ENCODE results near the gene GPR152. TPM values are rescaled to one million over a fixed set of nuclear protein-coding genes. Genes with fewer than 3 reads are reported as not detected.
A peak's percentile ranks its signal among the peaks of the same experiment; 100 is the strongest.

The GPR152 gene
- total RNA-seq, 5 donors from 2014 or later (not counting 1 experiment from before 2014, with no cell fraction given): 0.19 TPM; not detected in 4

DNA sequence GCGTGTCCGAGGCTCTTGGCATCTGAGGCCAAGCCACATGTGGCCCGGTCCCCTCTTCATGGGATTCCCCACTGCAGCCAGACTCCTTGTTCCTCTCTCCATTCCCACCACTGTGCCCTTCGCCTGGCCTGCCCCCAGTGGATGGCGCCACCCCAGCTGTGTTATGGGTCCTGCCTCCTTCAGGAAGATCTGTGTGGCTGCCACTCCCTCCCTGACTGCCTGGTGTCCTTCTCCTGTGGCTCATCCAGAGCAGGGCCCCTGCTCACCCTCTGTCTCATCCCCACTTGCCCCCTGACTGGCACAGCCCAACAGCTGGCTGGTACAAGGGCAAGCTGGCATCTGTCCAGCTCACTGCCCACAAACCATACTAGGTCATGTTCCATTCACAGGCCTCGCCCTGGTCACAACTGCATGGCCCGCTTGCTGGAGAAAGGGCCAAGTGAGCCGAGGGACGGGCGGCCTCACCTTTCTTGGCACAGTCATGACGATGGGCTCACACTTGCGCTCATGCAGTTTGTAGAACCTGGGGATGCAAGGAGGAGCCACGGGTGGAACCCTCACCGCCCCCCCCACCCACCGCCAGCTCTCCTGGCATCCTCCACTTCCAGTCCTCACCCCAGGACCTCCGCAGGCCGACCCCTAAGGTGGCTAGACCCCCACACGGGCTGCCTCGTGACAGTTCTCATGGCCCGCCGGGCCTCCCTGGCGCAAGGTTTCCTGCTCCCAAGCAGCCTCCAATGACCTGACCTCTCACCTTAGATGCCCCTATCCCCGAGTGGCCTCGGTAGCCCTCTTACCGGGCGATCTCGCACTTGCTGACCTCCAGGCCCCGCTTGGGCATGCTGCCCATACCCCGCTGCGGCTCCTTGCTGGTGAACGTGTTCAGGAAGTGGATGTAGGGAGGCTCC, 13.0 kb downstream of the GPR152 start:
- H3K36me3 ChIP-seq (ENCODE audit: control insufficient read depth in 2 of 2, extremely low read depth in 1 of 2, insufficient read depth in 1 of 2, low read length in 1 of 2): peaks cover 0 to 19% of the 10 kb centered on the region in 2 donors
- no peaks in the 10 kb centered on the region for H3K27me3 ChIP-seq (replicated peaks in 1 of 2; ENCODE audit: control insufficient read depth in 2 of 2, extremely low read depth in 1 of 2, insufficient read depth in 2 of 2, low read length in 1 of 2)
- CTCF ChIA-PET: interaction anchor here in 1 of 2 donors (1.6 kb wide), 1 partner anchor 11 kb away, joined by 7 read pairs; the partner anchor contains the start of gene RPS6KB2
- no peak for ATAC-seq (replicated peaks in 1 of 4)
- peak in 6 of 35 experiments; percentile 27 to 59 (median 32) for DNase-seq
- peak overlapping the region; percentile 50 for H3K27ac ChIP-seq (ENCODE audit: low read length)
- WGBS (ENCODE audit: insufficient coverage): 26% methylated on average over 28 of the region's 31 CpGs
- Mint-ChIP-seq H3K36me3 (peaks cover 3% of the 10 kb centered on the region), H3K4me3 (peak overlapping the region; percentile 91 to 99 (median 92)), H3K4me1 (peaks cover 60 to 72% (median 71%) of the 10 kb centered on the region in 3 donors), H3K27ac (peak overlapping the region; percentile 95), H3K9me3 (no peaks in the 10 kb centered on the region), H3K27me3 (no peaks in the 10 kb centered on the region)
- POLR2A ChIA-PET: no interaction called here
- H3K9me3 ChIP-seq: no peaks in the 10 kb centered on the region
- H3K4me1 ChIP-seq (ENCODE audit: control insufficient read depth in 1 of 2, extremely low read depth in 1 of 2, insufficient read depth in 2 of 2, low read length in 2 of 2): peaks cover 29 to 86% of the 10 kb centered on the region in 2 experiments
- peak overlapping the region; percentile 77 for H3K4me3 ChIP-seq (ENCODE audit: control insufficient read depth in 1 of 2, extremely low read depth in 1 of 2, low read length in 1 of 2)

DNA sequence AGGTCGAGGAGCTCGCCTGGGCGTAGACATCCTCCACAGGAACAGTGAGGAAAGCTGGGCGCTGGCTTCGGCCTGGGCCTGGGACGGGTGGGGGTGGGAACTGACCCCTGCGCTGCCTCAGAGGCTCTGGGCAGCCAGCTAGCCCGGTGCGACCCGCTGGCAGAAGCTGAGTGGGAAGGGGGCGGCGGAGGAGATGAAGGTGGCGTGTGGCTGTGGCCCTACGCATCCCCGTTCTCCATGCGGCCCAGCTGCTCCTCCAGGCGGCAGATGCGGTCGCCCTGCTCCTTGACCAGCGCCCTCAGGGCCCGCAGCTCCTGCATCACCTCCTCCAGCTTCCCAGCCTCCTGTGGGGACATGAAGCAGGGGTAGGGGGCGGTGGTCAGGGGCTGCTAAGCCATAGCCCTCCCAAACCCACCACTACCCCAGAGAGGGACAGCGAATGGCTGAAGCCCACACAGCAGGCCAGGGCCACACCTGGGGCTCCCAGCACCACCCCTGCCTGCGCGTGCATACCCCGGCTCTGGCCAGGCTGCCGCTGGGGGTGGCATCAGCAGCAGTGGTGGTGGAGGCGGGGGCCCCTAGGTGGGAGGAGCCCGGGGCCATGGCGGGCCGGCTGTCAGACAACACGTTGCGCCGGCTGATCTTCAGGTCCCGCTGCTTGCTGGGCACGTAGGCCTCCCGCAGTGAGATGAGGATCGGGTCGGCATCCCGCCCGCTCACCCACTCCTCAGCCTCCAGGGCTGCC, 14.2 kb downstream of the GPR152 start:
- Mint-ChIP-seq H3K4me3 (peak overlapping the region; percentile 91 to 99 (median 92)), H3K27ac (peak overlapping the region; percentile 95), H3K9me3 (no peaks in the 10 kb centered on the region), H3K4me1 (peaks cover 61 to 75% (median 67%) of the 10 kb centered on the region in 3 donors), H3K36me3 (peaks cover 3% of the 10 kb centered on the region), H3K27me3 (no peaks in the 10 kb centered on the region)
- Histone ChIP-seq H3K4me1 (ENCODE audit: control insufficient read depth in 1 of 2, extremely low read depth in 1 of 2, insufficient read depth in 2 of 2, low read length in 2 of 2) (peaks cover 38 to 88% of the 10 kb centered on the region in 2 experiments), H3K36me3 (ENCODE audit: control insufficient read depth in 2 of 2, extremely low read depth in 1 of 2, insufficient read depth in 1 of 2, low read length in 1 of 2) (peaks cover under 1 to 31% of the 10 kb centered on the region in 2 donors), H3K27me3 (replicated peaks in 1 of 2; ENCODE audit: control insufficient read depth in 2 of 2, extremely low read depth in 1 of 2, insufficient read depth in 2 of 2, low read length in 1 of 2) (no peaks in the 10 kb centered on the region), H3K4me3 (ENCODE audit: control insufficient read depth in 1 of 2, extremely low read depth in 1 of 2, low read length in 1 of 2) (peak overlapping the region; percentile 77 to 97), H3K27ac (ENCODE audit: low read length) (peak overlapping the region; percentile 50), H3K9me3 (no peaks in the 10 kb centered on the region)
- peak; percentile 36 to 46 (median 38) for ATAC-seq (replicated peaks in 1 of 4)
- ChIA-PET CTCF (interaction anchor here in 1 of 2 donors (1.0 to 2.0 kb wide), 6 partner anchors 10 to 67 kb away, joined by 3 to 7 read pairs (median 6); partner anchors contain the start of genes PITPNM1, PPP1CA and RPS6KB2), POLR2A (interaction anchor here in 1 of 2 donors (0.9 to 1.2 kb wide), 2 partner anchors 30 to 35 kb away, joined by 4 to 5 read pairs; no protein-coding TSS in a partner anchor)
- 8% methylated on average over 20 of the region's 41 CpGs for WGBS (ENCODE audit: insufficient coverage)
- DNase-seq: peak; percentile 50 to 81 (median 70)

GRCh38 chr11:67437809-67438157, 14.7 kb downstream of the GPR152 start:
- peaks cover 38 to 90% of the 10 kb centered on the region in 2 experiments for H3K4me1 ChIP-seq (ENCODE audit: control insufficient read depth in 1 of 2, extremely low read depth in 1 of 2, insufficient read depth in 2 of 2, low read length in 2 of 2)
- H3K4me3 Mint-ChIP-seq: peak overlapping the region; percentile 91 to 99 (median 92)
- WGBS (ENCODE audit: insufficient coverage): 0% methylated on average over 2 of the region's 3 CpGs
- no peaks in the 10 kb centered on the region for H3K9me3 ChIP-seq
- H3K27me3 Mint-ChIP-seq: no peaks in the 10 kb centered on the region
- DNase-seq (no peak), ATAC-seq (replicated peaks in 1 of 4) (no peak)
- no peaks in the 10 kb centered on the region for H3K9me3 Mint-ChIP-seq
- peak overlapping the region; percentile 77 to 97 for H3K4me3 ChIP-seq (ENCODE audit: control insufficient read depth in 1 of 2, extremely low read depth in 1 of 2, low read length in 1 of 2)
- H3K27me3 ChIP-seq (replicated peaks in 1 of 2; ENCODE audit: control insufficient read depth in 2 of 2, extremely low read depth in 1 of 2, insufficient read depth in 2 of 2, low read length in 1 of 2): no peaks in the 10 kb centered on the region
- H3K27ac ChIP-seq (ENCODE audit: low read length): peak overlapping the region; percentile 50
- peaks cover 3% of the 10 kb centered on the region for H3K36me3 Mint-ChIP-seq
- H3K4me1 Mint-ChIP-seq: peaks cover 66 to 78% (median 70%) of the 10 kb centered on the region in 3 donors
- CTCF ChIA-PET: interaction anchor here in 1 of 2 donors (1.0 to 2.0 kb wide), 5 partner anchors 17 to 68 kb away, joined by 3 to 7 read pairs (median 5); partner anchors contain the start of genes PITPNM1 and PPP1CA
- peak overlapping the region; percentile 91 to 95 for H3K27ac Mint-ChIP-seq
- H3K36me3 ChIP-seq (ENCODE audit: control insufficient read depth in 2 of 2, extremely low read depth in 1 of 2, insufficient read depth in 1 of 2, low read length in 1 of 2): peaks cover 6 to 37% of the 10 kb centered on the region in 2 donors
- POLR2A ChIA-PET: interaction anchor here in 1 of 2 donors (0.9 to 1.2 kb wide), 2 partner anchors 29 to 35 kb away, joined by 4 to 5 read pairs; no protein-coding TSS in a partner anchor

- H3K36me3 ChIP-seq (ENCODE audit: control insufficient read depth in 2 of 2, extremely low read depth in 1 of 2, insufficient read depth in 1 of 2, low read length in 1 of 2): peaks cover 10 to 42% of the 10 kb centered on the region in 2 donors
- Mint-ChIP-seq H3K36me3 (peaks cover 4% of the 10 kb centered on the region), H3K27ac (peak within 1 kb of the TSS; percentile 91 to 95), H3K4me1 (peaks cover 66 to 78% (median 70%) of the 10 kb centered on the region in 3 donors), H3K4me3 (peak within 1 kb of the TSS; percentile 91 to 99 (median 92)), H3K27me3 (no peaks in the 10 kb centered on the region), H3K9me3 (no peaks in the 10 kb centered on the region)
- H3K9me3 ChIP-seq: no peaks in the 10 kb centered on the region
- no peaks in the 10 kb centered on the region for H3K27me3 ChIP-seq (replicated peaks in 1 of 2; ENCODE audit: control insufficient read depth in 2 of 2, extremely low read depth in 1 of 2, insufficient read depth in 2 of 2, low read length in 1 of 2)
- ChIA-PET CTCF (interaction anchor here in 1 of 2 donors (0.6 to 2.0 kb wide), 6 partner anchors 9 to 68 kb away, joined by 3 to 7 read pairs (median 4); partner anchors contain the start of genes PITPNM1, PPP1CA and RPS6KB2), POLR2A (interaction anchor here in 1 of 2 donors (0.9 to 1.2 kb wide), 3 partner anchors 29 to 34 kb away, joined by 4 to 5 read pairs (median 4); no protein-coding TSS in a partner anchor)
- DNase-seq: peak; percentile 64 to 86 (median 77)
- peak; percentile 67 to 71 (median 70) for ATAC-seq (replicated peaks in 1 of 4)
- peak within 1 kb of the TSS; percentile 50 for H3K27ac ChIP-seq (ENCODE audit: low read length)
- H3K4me3 ChIP-seq (ENCODE audit: control insufficient read depth in 1 of 2, extremely low read depth in 1 of 2, low read length in 1 of 2): peak within 1 kb of the TSS; percentile 77 to 97
- H3K4me1 ChIP-seq (ENCODE audit: control insufficient read depth in 1 of 2, extremely low read depth in 1 of 2, insufficient read depth in 2 of 2, low read length in 2 of 2): peaks cover 38 to 90% of the 10 kb centered on the region in 2 experiments
- WGBS (ENCODE audit: insufficient coverage): 1% methylated on average over 12 of the region's 26 CpGs
Measured at GRCh38 chr11:67437082-67437808, 15.3 kb downstream of the GPR152 start, which contains the start of gene PTPRCAP. Gene PTPRCAP (minus strand): TSS chr11:67437682. CDS start chr11:67437619, 63 bp downstream.

DNA sequence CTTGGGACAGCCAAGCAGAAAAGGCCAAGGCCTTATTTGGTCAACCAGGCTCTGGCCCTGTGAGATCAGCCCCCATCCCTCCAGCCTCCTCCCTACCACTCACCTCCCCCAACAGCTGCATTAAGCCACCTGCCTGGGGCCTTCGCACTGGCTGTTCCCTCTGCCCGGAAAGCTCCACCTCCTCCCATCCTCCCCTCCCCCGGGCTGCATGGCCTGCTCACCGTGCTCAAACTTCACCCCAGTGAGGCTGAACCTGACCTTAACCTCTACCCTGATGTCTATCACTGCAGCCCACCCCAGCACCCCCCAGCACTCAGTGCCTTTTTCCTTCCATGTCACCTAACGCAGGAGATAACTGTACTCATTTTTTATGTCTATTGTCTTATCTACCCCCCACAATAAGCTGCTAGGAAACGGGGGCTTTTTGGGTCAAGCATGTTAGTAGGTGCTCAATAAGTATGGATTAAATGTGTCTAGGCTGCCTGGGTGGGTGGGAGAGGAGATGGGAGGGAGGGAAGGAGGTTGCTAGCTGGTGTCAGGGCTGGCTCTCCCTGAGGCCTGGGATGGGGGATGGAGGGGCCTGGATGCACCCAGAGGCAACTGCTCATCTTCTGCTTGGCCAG, 16.0 kb downstream of the GPR152 start:
- ATAC-seq (replicated peaks in 1 of 4) (peak; percentile 9 to 26 (median 18)), DNase-seq (peak in 13 of 35 experiments; percentile 43 to 72 (median 56))
- CTCF ChIA-PET: interaction anchor here in 1 of 2 donors (0.6 to 2.0 kb wide), 3 partner anchors 16 to 35 kb away, joined by 7 to 9 read pairs (median 7); partner anchors contain the start of gene PPP1CA
- Mint-ChIP-seq H3K36me3 (peaks cover 11% of the 10 kb centered on the region), H3K4me3 (peak overlapping the region; percentile 91 to 99 (median 92)), H3K9me3 (no peaks in the 10 kb centered on the region), H3K27me3 (no peaks in the 10 kb centered on the region), H3K4me1 (peaks cover 67 to 79% (median 70%) of the 10 kb centered on the region in 3 donors), H3K27ac (peak overlapping the region; percentile 91 to 95)
- H3K9me3 ChIP-seq: no peaks in the 10 kb centered on the region
- POLR2A ChIA-PET: interaction anchor here in 1 of 2 donors (1.1 to 1.2 kb wide), 2 partner anchors 32 to 34 kb away, joined by 4 to 5 read pairs; no protein-coding TSS in a partner anchor
- peak overlapping the region; percentile 60 to 77 for H3K4me3 ChIP-seq (ENCODE audit: control insufficient read depth in 1 of 2, extremely low read depth in 1 of 2, low read length in 1 of 2)
- peak overlapping the region; percentile 50 for H3K27ac ChIP-seq (ENCODE audit: low read length)
- H3K4me1 ChIP-seq (ENCODE audit: control insufficient read depth in 1 of 2, extremely low read depth in 1 of 2, insufficient read depth in 2 of 2, low read length in 2 of 2): peaks cover 38 to 90% of the 10 kb centered on the region in 2 experiments
- H3K36me3 ChIP-seq (ENCODE audit: control insufficient read depth in 2 of 2, extremely low read depth in 1 of 2, insufficient read depth in 1 of 2, low read length in 1 of 2): peaks cover 17 to 49% of the 10 kb centered on the region in 2 donors
- no peaks in the 10 kb centered on the region for H3K27me3 ChIP-seq (replicated peaks in 1 of 2; ENCODE audit: control insufficient read depth in 2 of 2, extremely low read depth in 1 of 2, insufficient read depth in 2 of 2, low read length in 1 of 2)
- 3% methylated on average over 3 of the region's 6 CpGs for WGBS (ENCODE audit: insufficient coverage)

All from T-cell (primary cell).